Kidney epithelial cell (primary cell): ENCODE results near the gene UBR7. TPM values are rescaled to one million over a fixed set of nuclear protein-coding genes. Genes with fewer than 3 reads are reported as not detected.
"Not testable (repeated sequence)": the region's sequence is repeated elsewhere in the genome, so short reads cannot be mapped to it uniquely, and the experiment has no call there.

Experiments
- DNase-seq: peaks from one replicate; pipeline ENCODE4 v3.0.0-alpha.2; 2010; ENCODE audit warnings: low read depth
- H3K27me3 ChIP-seq: 2 replicates; pipeline ENCODE4 v1.6.0; 2011; ENCODE audit warnings: low read length; ENCODE audit not compliant: control insufficient read depth, insufficient read depth
- H3K36me3 ChIP-seq: 2 replicates; pipeline ENCODE4 v1.5.1; 2011; ENCODE audit warnings: low read length; ENCODE audit not compliant: control insufficient read depth, insufficient read depth
- H3K4me3 ChIP-seq: 2 replicates; pipeline ENCODE4 v1.5.1; 2011; ENCODE audit warnings: low read depth, mild to moderate bottlenecking, control low read depth, low read length
- total RNA-seq: library from RNA; depleted of rRNA; stranded (reverse); fragments of >200 nt; gene quantifications from 2 replicates; pipeline ENCODE4 v1.2.3, GENCODE V29; 2015
- TF ChIP-seq, protein P1 (sequence below): IDR thresholded peaks from 2 replicates; pipeline ENCODE4 v1.5.1; 2011; ENCODE audit warnings: mild to moderate bottlenecking, moderate library complexity, low read length, control low read depth, inconsistent platforms; ENCODE audit not compliant: insufficient read depth, poor library complexity, severe bottlenecking

Gene UBR7
- total RNA-seq, 1 donor from 2014 or later, result 16.1 TPM

DNA sequence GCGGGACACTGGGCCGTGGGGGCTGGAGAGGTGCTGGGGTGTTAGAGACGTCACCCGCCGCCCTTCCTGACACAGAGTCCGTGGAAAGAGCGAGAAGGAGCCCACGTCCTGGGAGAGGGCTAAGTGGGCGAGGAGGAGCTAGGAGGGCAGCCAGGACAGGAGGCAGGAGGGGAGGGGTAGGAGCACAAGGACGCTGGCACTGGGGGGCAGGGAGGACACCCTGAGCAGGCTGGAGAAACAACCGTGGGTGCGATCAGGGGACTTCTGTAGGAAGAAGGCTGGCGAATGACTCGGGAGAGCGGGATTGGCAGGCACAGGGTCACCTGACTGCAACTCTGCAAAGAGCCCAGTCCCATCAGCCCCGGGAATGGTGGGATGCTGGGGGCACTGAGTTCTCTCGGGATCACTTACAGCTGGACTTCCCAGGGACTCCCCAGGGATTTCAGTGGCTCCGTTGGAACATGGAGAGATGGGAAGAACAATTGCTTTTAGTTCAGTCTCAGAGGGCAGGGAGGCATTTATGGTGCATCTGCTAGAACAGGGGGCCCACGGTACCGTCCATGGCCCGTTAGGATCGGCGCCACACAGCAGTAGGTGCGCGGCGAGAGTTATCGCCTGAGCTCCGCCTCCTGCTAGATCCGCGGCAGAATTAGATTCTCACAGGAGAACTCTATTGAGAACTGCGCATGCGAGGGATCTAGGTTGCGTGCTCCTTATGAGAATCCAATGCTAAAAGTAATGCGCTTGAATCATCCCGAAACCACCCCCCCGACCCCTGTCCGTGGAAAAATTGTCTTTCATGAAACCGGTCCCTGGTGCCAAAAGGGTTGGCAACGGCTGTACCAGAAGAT is 24.3 kb downstream of the UBR7 start:
- Histone ChIP-seq H3K4me3 (peak overlapping the region; percentile 51), H3K36me3 (no peaks in the 10 kb centered on the region), H3K27me3 (no peaks in the 10 kb centered on the region)
- TF ChIP-seq, protein P1, sequence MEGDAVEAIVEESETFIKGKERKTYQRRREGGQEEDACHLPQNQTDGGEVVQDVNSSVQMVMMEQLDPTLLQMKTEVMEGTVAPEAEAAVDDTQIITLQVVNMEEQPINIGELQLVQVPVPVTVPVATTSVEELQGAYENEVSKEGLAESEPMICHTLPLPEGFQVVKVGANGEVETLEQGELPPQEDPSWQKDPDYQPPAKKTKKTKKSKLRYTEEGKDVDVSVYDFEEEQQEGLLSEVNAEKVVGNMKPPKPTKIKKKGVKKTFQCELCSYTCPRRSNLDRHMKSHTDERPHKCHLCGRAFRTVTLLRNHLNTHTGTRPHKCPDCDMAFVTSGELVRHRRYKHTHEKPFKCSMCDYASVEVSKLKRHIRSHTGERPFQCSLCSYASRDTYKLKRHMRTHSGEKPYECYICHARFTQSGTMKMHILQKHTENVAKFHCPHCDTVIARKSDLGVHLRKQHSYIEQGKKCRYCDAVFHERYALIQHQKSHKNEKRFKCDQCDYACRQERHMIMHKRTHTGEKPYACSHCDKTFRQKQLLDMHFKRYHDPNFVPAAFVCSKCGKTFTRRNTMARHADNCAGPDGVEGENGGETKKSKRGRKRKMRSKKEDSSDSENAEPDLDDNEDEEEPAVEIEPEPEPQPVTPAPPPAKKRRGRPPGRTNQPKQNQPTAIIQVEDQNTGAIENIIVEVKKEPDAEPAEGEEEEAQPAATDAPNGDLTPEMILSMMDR, result no peak
- DNase-seq, result no peak

DNA sequence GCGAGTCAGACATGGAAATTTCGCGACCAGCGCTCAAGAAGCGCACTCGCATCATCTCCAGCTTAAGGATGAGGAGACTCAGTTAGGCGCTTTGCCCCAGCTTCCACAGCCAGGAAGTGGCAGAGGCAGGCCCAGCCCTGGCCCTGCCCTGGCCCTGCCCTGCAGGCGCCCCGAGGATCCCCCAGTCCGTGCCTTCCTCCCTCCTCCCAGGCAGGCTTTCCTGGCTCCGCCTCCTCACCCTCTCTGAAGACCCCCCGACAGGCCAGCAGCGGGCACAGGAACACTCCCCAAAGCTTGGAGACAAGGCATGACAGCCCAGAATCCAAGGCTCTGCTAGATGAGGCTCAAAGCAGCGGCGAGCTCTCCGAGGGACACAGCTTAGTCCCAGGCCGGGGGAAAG is 25.1 kb downstream of the UBR7 start:
- TF ChIP-seq, protein P1, result no peak
- no peaks in the 10 kb centered on the region for H3K27me3 ChIP-seq
- no peak overlapping the region for H3K4me3 ChIP-seq
- DNase-seq, result no peak
- no peaks in the 10 kb centered on the region for H3K36me3 ChIP-seq

DNA sequence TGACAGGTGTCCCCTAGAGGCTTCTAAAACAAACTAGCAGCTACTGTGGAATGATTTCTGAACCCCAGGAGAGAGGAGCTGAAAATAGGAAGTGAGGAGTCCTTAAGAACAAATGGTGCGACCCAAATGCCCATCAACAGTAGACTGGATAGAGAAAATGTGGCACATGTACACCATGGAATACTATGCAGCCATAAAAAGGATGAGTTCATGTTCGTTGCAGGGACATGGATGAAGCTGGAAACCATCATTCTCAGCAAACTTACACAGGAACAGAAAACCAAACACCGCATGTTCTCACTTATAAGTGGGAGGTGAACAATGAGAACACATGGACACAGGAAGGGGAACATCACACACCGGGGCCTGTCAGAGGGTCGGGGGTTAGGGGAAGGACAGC is 26.0 kb downstream of the UBR7 start:
- H3K36me3 ChIP-seq, H3K27me3 ChIP-seq, H3K4me3 ChIP-seq, DNase-seq: not testable (repeated sequence)

DNA sequence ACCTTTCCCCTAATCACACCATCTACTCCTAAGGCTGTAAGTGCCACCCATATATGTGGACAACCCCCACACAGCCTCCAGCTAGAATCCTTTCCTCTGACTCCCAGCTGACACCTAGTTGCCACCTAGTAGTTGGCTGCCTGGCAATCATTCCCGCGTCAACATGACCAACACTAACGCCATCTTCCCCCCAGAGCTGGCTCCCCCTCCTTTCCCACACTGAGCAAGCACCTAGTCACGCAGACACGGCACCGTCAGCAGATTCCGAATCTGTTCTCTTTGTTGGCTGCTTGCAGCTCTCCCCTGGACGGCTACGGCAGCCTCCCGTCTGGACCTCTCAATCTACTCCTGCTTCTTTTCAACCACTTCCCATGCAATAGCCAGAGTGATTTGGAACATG is 27.7 kb downstream of the UBR7 start:
- no peaks in the 10 kb centered on the region for H3K36me3 ChIP-seq
- no peak overlapping the region for H3K4me3 ChIP-seq
- no peaks in the 10 kb centered on the region for H3K27me3 ChIP-seq
- TF ChIP-seq, protein P1, result no peak
- DNase-seq, result peak; percentile 63

DNA sequence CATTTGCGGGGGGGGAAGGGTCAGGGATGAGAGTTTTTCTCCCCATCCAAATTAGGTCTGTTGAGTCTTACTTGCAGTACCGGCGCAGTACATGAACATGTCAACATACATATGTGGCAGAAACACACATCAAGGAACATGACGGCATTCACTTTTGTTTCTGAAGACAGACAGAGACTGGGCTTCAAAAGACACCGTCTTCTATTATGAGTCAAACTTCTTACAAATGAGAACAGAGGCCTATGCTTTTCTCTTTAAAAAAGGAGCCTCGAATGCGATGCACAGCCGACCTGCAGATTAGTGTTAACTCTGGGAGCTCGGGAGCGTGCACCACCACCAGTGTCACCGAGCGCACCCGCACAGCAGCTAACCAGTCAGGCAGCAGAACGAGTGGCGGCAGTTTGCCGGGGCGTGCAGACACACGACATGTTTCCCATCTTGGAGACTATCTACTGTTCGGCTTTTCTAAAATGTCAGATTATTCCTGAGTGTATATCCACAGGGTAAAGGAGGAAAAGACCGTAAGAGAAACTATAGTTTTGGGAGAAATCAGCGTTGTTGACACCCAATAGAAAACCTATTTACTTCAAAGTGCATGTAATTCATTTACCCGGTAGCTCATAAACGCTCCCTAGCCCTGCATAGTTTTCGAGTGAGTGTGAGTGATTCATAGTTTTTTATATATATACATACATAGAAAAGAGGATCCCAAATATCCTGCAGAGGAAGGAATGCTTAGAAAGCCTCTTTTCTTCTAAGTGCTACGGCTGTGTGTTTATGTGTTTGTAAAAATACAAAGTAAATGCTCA is 33.0 kb downstream of the UBR7 start:
- TF ChIP-seq, protein P1, result no peak
- peaks cover 5% of the 10 kb centered on the region for H3K36me3 ChIP-seq
- peak; percentile 45 for DNase-seq
- H3K27me3 ChIP-seq, result no peaks in the 10 kb centered on the region
- H3K4me3 ChIP-seq, result no peak overlapping the region

DNA sequence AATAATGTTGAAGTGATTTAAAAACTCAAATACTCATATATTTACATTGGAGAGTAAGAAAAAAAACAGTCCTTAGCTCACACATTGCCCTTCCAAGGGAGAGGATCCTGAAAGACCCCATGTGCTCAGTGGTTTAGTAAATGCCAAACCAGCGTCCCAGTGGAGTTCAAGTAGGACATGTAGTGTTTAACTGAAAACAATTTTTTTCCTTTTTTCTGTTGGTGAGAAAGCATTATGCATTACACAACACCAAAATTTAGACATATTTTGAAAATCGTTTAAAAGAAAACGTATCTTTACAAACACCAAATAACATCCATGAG is 33.6 kb downstream of the UBR7 start:
- Histone ChIP-seq H3K4me3 (no peak overlapping the region), H3K36me3 (peaks cover 5% of the 10 kb centered on the region), H3K27me3 (no peaks in the 10 kb centered on the region)
- TF ChIP-seq, protein P1, result no peak
- no peak for DNase-seq
